CD14-positive monocyte (primary cell): ENCODE data around the gene DAZAP1. TPM values are rescaled to one million over a fixed set of nuclear protein-coding genes. Genes with fewer than 3 reads are reported as not detected.

Experiments used
- DNase-seq, 3 donors: peaks; one replicate each; pipeline ENCODE4 v3.0.0-alpha.2; 2011 to 2022
- H2AFZ ChIP-seq: 2 replicates; pipeline ENCODE4 v1.6.0; 2012; ENCODE audit warnings: mild to moderate bottlenecking, low read depth, low read length, inconsistent platforms; ENCODE audit not compliant: insufficient read depth, poor library complexity, severe bottlenecking
- H3K27ac ChIP-seq, 2 donors: 1 replicate in 1 of 2; 2 replicates in 1 of 2; pipeline ENCODE4 v1.5.1; 2012 to 2013; ENCODE audit warnings: low read length in 2 of 2, control low read depth in 1 of 2, inconsistent platforms in 1 of 2, low read depth in 1 of 2, mild to moderate bottlenecking in 1 of 2
- H3K27me3 ChIP-seq, 2 donors: one replicate each; pipeline versions ENCODE4 v1.6.0 to v1.6.1; 2011 to 2013; ENCODE audit warnings: low read length in 2 of 2; ENCODE audit not compliant: control insufficient read depth in 2 of 2, insufficient read depth in 2 of 2
- H3K36me3 ChIP-seq, 2 donors: replicated peaks in 1 of 2; 1 replicate in 1 of 2; 2 replicates in 1 of 2; pipeline versions ENCODE4 v1.5.1 to v1.6.1; 2012 to 2013; ENCODE audit warnings: low read length in 2 of 2, control low read depth in 1 of 2, inconsistent platforms in 1 of 2, mild to moderate bottlenecking in 1 of 2; ENCODE audit not compliant: insufficient read depth in 2 of 2, control insufficient read depth in 1 of 2
- H3K4me1 ChIP-seq, 2 donors: 1 replicate in 1 of 2; 2 replicates in 1 of 2; pipeline versions ENCODE4 v1.5.1 to v1.6.1; 2012 to 2013; ENCODE audit warnings: low read length in 2 of 2, control low read depth in 1 of 2, inconsistent platforms in 1 of 2, mild to moderate bottlenecking in 1 of 2, moderate library complexity in 1 of 2; ENCODE audit not compliant: insufficient read depth in 2 of 2, control insufficient read depth in 1 of 2
- H3K4me2 ChIP-seq: replicated peaks from 2 replicates; pipeline ENCODE3; 2012; ENCODE audit warnings: low read length, moderate library complexity, mild to moderate bottlenecking; ENCODE audit not compliant: poor library complexity, severe bottlenecking; ENCODE audit errors: extremely low read depth
- H3K4me3 ChIP-seq, 3 experiments: fragments of 200-600 bp in 1 of 3; sonication (generic) in 1 of 3; replicated peaks in 1 of 3; 1 replicate in 2 of 3; 2 replicates in 1 of 3; pipeline ENCODE4 v1.5.1; 2011 to 2013; ENCODE audit warnings: low read length in 3 of 3, mild to moderate bottlenecking in 3 of 3, control low read depth in 2 of 3, low read depth in 2 of 3, inconsistent platforms in 1 of 3, moderate library complexity in 1 of 3
- H3K79me2 ChIP-seq: 2 replicates; pipeline ENCODE4 v1.6.0; 2012; ENCODE audit warnings: mild to moderate bottlenecking, control low read depth, inconsistent platforms, low read length, moderate library complexity; ENCODE audit not compliant: insufficient read depth
- H3K9ac ChIP-seq: 2 replicates; pipeline ENCODE4 v1.6.0; 2017; ENCODE audit warnings: low read length, mild to moderate bottlenecking; ENCODE audit not compliant: insufficient read depth, poor library complexity, severe bottlenecking
- H3K9me3 ChIP-seq, 2 donors: replicated peaks in 1 of 2; 1 replicate in 1 of 2; 2 replicates in 1 of 2; pipeline versions ENCODE4 v1.5.1 to v1.6.1; 2012 to 2013; ENCODE audit warnings: low read length in 2 of 2, control low read depth in 1 of 2; ENCODE audit not compliant: control insufficient read depth in 1 of 2, insufficient read depth in 1 of 2
- H4K20me1 ChIP-seq: 2 replicates; pipeline ENCODE4 v1.6.0; 2012; ENCODE audit warnings: mild to moderate bottlenecking, low read length, control low read depth, moderate library complexity; ENCODE audit not compliant: insufficient read depth
- H3K27ac Mint-ChIP-seq, 7 donors: one replicate each; pipeline ENCODE4 v1.8.0; 2020; ENCODE audit warnings: mild to moderate bottlenecking in 7 of 7, mixed read lengths in 7 of 7, moderate library complexity in 6 of 7, inconsistent platforms in 2 of 7
- H3K27me3 Mint-ChIP-seq, 3 donors: one replicate each; pipeline ENCODE4 v1.8.0; 2021 to 2022; ENCODE audit warnings: low read depth in 3 of 3, mild to moderate bottlenecking in 3 of 3, mixed read lengths in 3 of 3, moderate library complexity in 3 of 3, inconsistent platforms in 1 of 3
- H3K36me3 Mint-ChIP-seq, 2 donors: one replicate each; pipeline ENCODE4 v1.8.0; 2020; ENCODE audit warnings: mixed read lengths in 2 of 2, inconsistent platforms in 1 of 2, mild to moderate bottlenecking in 1 of 2
- H3K4me1 Mint-ChIP-seq: one replicate; pipeline ENCODE4 v1.8.0; 2020; ENCODE audit warnings: mild to moderate bottlenecking, mixed read lengths
- H3K4me3 Mint-ChIP-seq, 2 donors: one replicate each; pipeline ENCODE4 v1.8.0; 2020; ENCODE audit warnings: mild to moderate bottlenecking in 2 of 2, mixed read lengths in 2 of 2, moderate library complexity in 1 of 2
- H3K9me3 Mint-ChIP-seq, 7 donors: one replicate each; pipeline ENCODE4 v1.8.0; 2020 to 2022; ENCODE audit warnings: mixed read lengths in 7 of 7, mild to moderate bottlenecking in 6 of 7, moderate library complexity in 6 of 7, inconsistent platforms in 2 of 7
- WGBS: methylation state at CpG from one replicate; pipeline ENCODE4 v1.1.5; 2013; ENCODE audit warnings: missing lambda C conversion rate; ENCODE audit not compliant: insufficient coverage; 5-methylcytosine and 5-hydroxymethylcytosine counted together
- intact Hi-C, 2 donors: fragments of 100-400 bp; cut with micrococcal nuclease; formaldehyde crosslinking; loops; one replicate each; pipeline versions ENCODE4 v1.15.0 to v1.15.1; 2023
- polyA plus RNA-seq, 3 donors: library from polyadenylated mRNA; depleted of rRNA in 1 of 3; unstranded in 2 of 3; stranded (reverse) in 1 of 3; fragments of 300-500 nt in 2 of 3; fragments of >200 nt in 1 of 3; fragmentation: Illumina TruSeq in 2 of 3; gene quantifications; 1 replicate in 2 of 3; 2 replicates in 1 of 3; pipeline ENCODE4 v1.2.3, GENCODE V29; 2012 to 2021
- TF ChIP-seq, protein P1 (sequence below): fragments of 200-600 bp; IDR thresholded peaks from one replicate; pipeline ENCODE4 v1.8.0; 2022; ENCODE audit warnings: antibody characterized with exemption, mild to moderate bottlenecking

Gene DAZAP1
- polyA plus RNA-seq, 3 donors, result 3.3 to 57.1 (median 4.2) TPM

DNA sequence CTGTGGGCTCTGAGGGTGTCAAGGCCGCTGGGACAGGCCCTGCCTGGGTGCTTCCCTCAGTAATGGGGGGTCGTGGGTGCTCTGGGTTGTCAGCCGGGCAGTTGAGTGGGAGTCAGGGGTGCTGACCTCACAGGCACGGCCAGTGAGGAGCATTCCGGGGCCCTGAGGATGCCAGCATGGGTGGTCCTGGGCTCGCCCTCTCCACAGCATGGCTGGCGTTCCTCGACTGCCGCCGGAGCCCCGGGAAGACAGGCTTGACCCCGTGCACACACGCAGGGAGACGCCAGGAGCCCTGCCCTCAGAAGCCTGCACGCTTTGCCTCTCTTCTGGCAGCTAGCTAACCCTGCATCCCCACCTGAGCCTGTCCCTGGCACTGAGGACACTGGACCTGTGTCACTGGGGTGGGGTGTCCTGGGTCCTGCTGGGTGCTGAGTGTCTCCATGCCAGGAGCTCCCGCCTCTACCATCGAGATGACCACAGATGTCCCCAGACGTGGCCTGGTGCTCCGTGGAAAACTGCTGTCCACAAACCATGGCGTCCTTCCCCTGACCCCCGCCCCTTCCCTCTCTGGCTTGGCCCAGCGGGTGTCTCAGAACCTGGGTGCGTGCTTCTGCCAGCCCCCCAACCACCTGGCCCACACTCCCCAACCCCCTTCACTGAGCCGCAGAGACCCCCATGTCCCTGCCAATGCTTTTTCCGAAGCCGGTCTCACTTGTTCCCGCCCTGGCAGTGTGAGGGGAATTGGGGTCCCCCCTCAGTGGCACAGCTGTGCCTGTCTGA, 28.1 kb upstream of the DAZAP1 start:
- no peaks in the 10 kb centered on the region for H3K9me3 ChIP-seq
- peaks cover 0 to 2% of the 10 kb centered on the region in 2 donors for H3K36me3 ChIP-seq
- H3K4me2 ChIP-seq, result no peak overlapping the region
- Mint-ChIP-seq H3K4me3 (no peak overlapping the region), H3K9me3 (no peaks in the 10 kb centered on the region), H3K4me1 (peaks cover 7% of the 10 kb centered on the region), H3K27ac (no peak overlapping the region), H3K27me3 (peaks cover 1 to 15% (median 9%) of the 10 kb centered on the region in 3 donors), H3K36me3 (peaks cover 10 to 17% of the 10 kb centered on the region in 2 donors)
- H3K79me2 ChIP-seq, result peaks cover 5% of the 10 kb centered on the region
- H3K27me3 ChIP-seq, result no peaks in the 10 kb centered on the region
- TF ChIP-seq, protein P1, sequence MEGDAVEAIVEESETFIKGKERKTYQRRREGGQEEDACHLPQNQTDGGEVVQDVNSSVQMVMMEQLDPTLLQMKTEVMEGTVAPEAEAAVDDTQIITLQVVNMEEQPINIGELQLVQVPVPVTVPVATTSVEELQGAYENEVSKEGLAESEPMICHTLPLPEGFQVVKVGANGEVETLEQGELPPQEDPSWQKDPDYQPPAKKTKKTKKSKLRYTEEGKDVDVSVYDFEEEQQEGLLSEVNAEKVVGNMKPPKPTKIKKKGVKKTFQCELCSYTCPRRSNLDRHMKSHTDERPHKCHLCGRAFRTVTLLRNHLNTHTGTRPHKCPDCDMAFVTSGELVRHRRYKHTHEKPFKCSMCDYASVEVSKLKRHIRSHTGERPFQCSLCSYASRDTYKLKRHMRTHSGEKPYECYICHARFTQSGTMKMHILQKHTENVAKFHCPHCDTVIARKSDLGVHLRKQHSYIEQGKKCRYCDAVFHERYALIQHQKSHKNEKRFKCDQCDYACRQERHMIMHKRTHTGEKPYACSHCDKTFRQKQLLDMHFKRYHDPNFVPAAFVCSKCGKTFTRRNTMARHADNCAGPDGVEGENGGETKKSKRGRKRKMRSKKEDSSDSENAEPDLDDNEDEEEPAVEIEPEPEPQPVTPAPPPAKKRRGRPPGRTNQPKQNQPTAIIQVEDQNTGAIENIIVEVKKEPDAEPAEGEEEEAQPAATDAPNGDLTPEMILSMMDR, result no peak
- intact Hi-C loops, result no loop called here
- H3K27ac ChIP-seq, result no peak overlapping the region
- DNase-seq, result no peak
- no peaks in the 10 kb centered on the region for H4K20me1 ChIP-seq
- WGBS, result 93% methylated on average over 20 of the region's 27 CpGs
- H3K4me1 ChIP-seq, result peaks cover 4% of the 10 kb centered on the region in 2 donors
- no peak overlapping the region for H3K9ac ChIP-seq
- no peak overlapping the region for H2AFZ ChIP-seq
- no peak overlapping the region for H3K4me3 ChIP-seq

GRCh38 chr19:1379961-1380489, 27.4 kb upstream of the DAZAP1 start:
- WGBS, result 87% methylated on average over 4 of the region's 12 CpGs
- no peak overlapping the region for H3K4me3 Mint-ChIP-seq
- Histone ChIP-seq H3K4me3 (no peak overlapping the region), H3K9me3 (no peaks in the 10 kb centered on the region), H3K36me3 (no peaks in the 10 kb centered on the region), H3K27ac (no peak overlapping the region), H3K4me1 (peaks cover 11% of the 10 kb centered on the region in 2 donors), H3K27me3 (no peaks in the 10 kb centered on the region), H3K79me2 (peaks cover 12% of the 10 kb centered on the region), H3K4me2 (no peak overlapping the region), H4K20me1 (no peaks in the 10 kb centered on the region), H3K9ac (no peak overlapping the region), H2AFZ (no peak overlapping the region)
- H3K9me3 Mint-ChIP-seq, result no peaks in the 10 kb centered on the region
- peaks cover 14% of the 10 kb centered on the region for H3K4me1 Mint-ChIP-seq
- H3K36me3 Mint-ChIP-seq, result peaks cover 8 to 15% of the 10 kb centered on the region in 2 donors
- H3K27ac Mint-ChIP-seq, result no peak overlapping the region
- TF ChIP-seq, protein P1, result no peak
- intact Hi-C loops, result loop anchor here (5.0 kb wide), 1 partner anchor 103 kb away; the partner anchor contains the start of gene FAM174C (in 2 of the 2)
- DNase-seq, result no peak
- H3K27me3 Mint-ChIP-seq, result peaks cover 1 to 15% (median 9%) of the 10 kb centered on the region in 3 donors
